Vagina (tissue), 2 donors: Measurements from ENCODE around the gene SCO2. TPM values are rescaled to one million over a fixed set of nuclear protein-coding genes. Genes with fewer than 3 reads are reported as not detected.
"Not testable (repeated sequence)": the region's sequence is repeated elsewhere in the genome, so short reads cannot be mapped to it uniquely, and the experiment has no call there.

Experiments
- DNase-seq, 2 donors: peaks; one replicate each; pipeline ENCODE4 v3.0.0-alpha.2; 2017; ENCODE audit errors: extremely low spot score in 2 of 2
- H3K27ac ChIP-seq: fragments of 200-600 bp; sonication (generic); one replicate; pipeline ENCODE4 v1.5.1; 2019
- H3K27me3 ChIP-seq: fragments of 200-600 bp; sonication (generic); one replicate; pipeline ENCODE4 v1.5.1; 2019
- H3K36me3 ChIP-seq, 2 donors: fragments of 200-600 bp; sonication (generic); one replicate each; pipeline ENCODE4 v1.5.1; 2017 to 2019
- H3K4me1 ChIP-seq: fragments of 200-600 bp; sonication (generic); one replicate; pipeline ENCODE4 v1.5.1; 2019
- H3K4me3 ChIP-seq, 2 donors: fragments of 200-600 bp; sonication (generic); 1 replicate in 1 of 2; 2 replicates in 1 of 2; pipeline ENCODE4 v1.5.1; 2016 to 2019
- H3K9me3 ChIP-seq: fragments of 200-600 bp; sonication (generic); one replicate; pipeline ENCODE4 v1.5.1; 2019
- POLR2A ChIP-seq, 2 donors: fragments of 450-650 bp; IDR thresholded peaks; one replicate each; pipeline ENCODE4 v1.6.1; 2017; ENCODE audit warnings: antibody characterized with exemption in 2 of 2, mild to moderate bottlenecking in 2 of 2, moderate library complexity in 2 of 2
- POLR2AphosphoS5 ChIP-seq, 2 donors: sonication (generic); formaldehyde crosslinking; IDR thresholded peaks; one replicate each; pipeline ENCODE4 v1.9.0; 2017; ENCODE audit warnings: antibody characterized with exemption in 2 of 2, mild to moderate bottlenecking in 2 of 2, low read depth in 1 of 2; ENCODE audit not compliant: insufficient read depth in 1 of 2
- intact Hi-C: fragments of 100-400 bp; cut with DNase I; formaldehyde crosslinking; loops from one replicate; pipeline ENCODE4 v1.15.1; 2023
- total RNA-seq: library from RNA; depleted of rRNA; stranded (reverse); fragments of >200 nt; gene quantifications from one replicate; pipeline ENCODE4 v1.2.3, GENCODE V29; 2016
- TF ChIP-seq, protein P1 (sequence below), 3 experiments: fragments of 450-650 bp in 2 of 3; fragments of 200-600 bp in 1 of 3; sonication (generic) in 1 of 3; IDR thresholded peaks; one replicate each; pipeline ENCODE4 v1.5.1; 2017 to 2019; ENCODE audit warnings: antibody characterized with exemption in 3 of 3, mild to moderate bottlenecking in 2 of 3, moderate library complexity in 2 of 3

Gene SCO2
- total RNA-seq, 1 donor from 2014 or later = 25.0 TPM

DNA sequence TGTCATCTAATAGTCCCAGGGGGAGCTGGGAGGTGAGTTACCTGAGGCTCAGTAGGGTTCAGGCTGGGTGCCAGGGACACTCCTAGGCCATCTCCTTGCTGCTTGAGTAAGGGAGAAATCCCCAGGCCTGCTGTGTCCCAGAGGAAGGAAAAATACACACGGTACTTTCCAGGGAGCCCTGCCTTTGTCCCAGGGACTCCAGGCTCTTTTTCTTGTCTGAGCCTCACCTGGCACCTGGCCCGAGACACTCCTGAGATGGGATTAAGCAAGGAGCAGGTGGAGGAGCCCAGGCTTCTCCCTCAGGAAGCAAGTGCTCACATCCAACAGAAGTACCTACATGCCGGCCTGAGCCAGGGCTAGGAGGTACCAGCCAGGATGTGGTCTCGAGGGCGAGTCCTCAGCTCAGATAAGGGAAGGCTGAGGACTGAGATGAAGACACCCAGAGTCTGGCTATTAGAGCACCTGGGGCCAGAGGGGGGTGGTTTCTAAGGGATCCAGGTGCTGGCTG, 19.4 kb upstream of the SCO2 start:
- intact Hi-C loops = loop anchor here (5.0 kb wide), 1 partner anchor 38 kb away; the partner anchor contains the start of gene CHKB
- TF ChIP-seq POLR2A (IDR thresholded peaks at IDR 0.05) (no peak), POLR2AphosphoS5 (IDR thresholded peaks at IDR 0.05; ENCODE audit: insufficient read depth in 1 of 2, low read depth in 1 of 2) (no peak)
- TF ChIP-seq, protein P1, sequence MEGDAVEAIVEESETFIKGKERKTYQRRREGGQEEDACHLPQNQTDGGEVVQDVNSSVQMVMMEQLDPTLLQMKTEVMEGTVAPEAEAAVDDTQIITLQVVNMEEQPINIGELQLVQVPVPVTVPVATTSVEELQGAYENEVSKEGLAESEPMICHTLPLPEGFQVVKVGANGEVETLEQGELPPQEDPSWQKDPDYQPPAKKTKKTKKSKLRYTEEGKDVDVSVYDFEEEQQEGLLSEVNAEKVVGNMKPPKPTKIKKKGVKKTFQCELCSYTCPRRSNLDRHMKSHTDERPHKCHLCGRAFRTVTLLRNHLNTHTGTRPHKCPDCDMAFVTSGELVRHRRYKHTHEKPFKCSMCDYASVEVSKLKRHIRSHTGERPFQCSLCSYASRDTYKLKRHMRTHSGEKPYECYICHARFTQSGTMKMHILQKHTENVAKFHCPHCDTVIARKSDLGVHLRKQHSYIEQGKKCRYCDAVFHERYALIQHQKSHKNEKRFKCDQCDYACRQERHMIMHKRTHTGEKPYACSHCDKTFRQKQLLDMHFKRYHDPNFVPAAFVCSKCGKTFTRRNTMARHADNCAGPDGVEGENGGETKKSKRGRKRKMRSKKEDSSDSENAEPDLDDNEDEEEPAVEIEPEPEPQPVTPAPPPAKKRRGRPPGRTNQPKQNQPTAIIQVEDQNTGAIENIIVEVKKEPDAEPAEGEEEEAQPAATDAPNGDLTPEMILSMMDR (IDR thresholded peaks at IDR 0.05) = no peak
- Histone ChIP-seq H3K27ac (peak overlapping the region; percentile 72), H3K36me3 (no peaks in the 10 kb centered on the region), H3K27me3 (peaks cover 7% of the 10 kb centered on the region), H3K4me3 (peak overlapping the region; percentile 1 to 27), H3K4me1 (peaks cover 42% of the 10 kb centered on the region), H3K9me3 (no peaks in the 10 kb centered on the region)
- no peak for DNase-seq

DNA sequence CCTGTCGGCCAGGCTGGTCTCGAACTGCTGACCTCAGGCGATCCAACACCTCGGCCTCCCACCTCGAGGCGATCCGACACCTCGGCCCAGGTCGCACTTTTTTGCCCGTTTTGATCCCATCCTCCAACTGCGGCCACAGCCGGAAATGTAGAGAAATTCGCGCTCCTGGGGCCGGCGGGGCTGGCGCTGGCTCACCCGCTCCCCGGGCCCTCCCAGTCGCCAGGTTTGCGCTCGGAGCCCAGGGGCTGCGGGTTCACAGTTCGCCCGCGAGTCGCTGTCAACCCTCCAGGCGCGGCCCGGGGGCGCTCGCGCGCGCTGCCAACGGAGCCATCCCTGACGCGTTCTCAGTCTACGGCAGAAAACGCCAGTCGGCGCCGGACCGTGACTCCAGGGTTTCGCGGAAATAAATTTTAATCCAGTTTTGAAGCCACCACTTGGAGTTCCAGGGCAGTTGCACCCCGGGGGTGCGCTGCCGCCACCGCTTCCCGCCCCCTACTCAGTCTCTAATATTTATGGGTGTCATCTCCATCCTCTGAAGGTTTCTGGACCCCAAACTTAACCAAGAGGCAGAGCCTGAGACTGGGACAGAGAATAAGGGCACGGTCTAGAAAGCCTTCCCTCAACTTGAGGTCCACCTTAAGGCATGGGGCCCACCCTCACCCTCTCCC, 18.8 kb upstream of the SCO2 start:
- peak overlapping the region; percentile 72 for H3K27ac ChIP-seq
- intact Hi-C loops = loop anchor here (5.0 kb wide), 1 partner anchor 38 kb away; the partner anchor contains the start of gene CHKB
- H3K9me3 ChIP-seq = no peaks in the 10 kb centered on the region
- no peak for TF ChIP-seq POLR2A (IDR thresholded peaks at IDR 0.05)
- peak in 1 of 2 donors; percentile 12 for TF ChIP-seq POLR2AphosphoS5 (IDR thresholded peaks at IDR 0.05; ENCODE audit: insufficient read depth in 1 of 2, low read depth in 1 of 2)
- TF ChIP-seq, protein P1 (IDR thresholded peaks at IDR 0.05) = peak in 2 of 3 experiments; percentile 26
- no peaks in the 10 kb centered on the region for H3K36me3 ChIP-seq
- no peak for DNase-seq
- peak overlapping the region; percentile 1 to 27 for H3K4me3 ChIP-seq
- H3K4me1 ChIP-seq = peaks cover 47% of the 10 kb centered on the region
- H3K27me3 ChIP-seq = peaks cover 7% of the 10 kb centered on the region

DNA sequence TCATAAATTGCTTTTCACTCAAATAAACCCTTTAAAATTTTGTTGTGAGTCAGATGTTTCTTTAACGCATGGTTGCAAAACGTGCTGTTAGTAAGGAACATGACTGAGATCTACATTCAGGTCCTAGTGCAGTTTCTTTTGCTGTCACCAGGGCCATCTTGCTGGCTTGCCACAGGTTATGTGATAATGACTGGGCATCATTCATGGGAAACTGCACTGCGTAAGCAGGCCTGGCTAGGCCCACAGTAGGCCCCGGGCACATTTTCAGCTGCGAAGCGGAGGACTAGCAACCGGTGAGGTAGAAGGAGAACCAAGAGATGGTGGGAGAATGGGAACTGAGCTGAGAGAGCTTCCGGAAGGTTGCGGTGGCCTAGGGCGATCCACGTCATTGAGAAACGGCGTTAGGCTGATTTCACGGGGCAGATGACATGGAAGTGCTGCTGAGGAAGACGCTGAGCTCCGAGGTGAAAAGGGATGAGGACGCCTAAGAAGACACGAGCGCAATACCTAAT, 17.1 kb upstream of the SCO2 start:
- Histone ChIP-seq H3K4me3 (no peak overlapping the region), H3K9me3 (no peaks in the 10 kb centered on the region), H3K4me1 (peaks cover 52% of the 10 kb centered on the region), H3K36me3 (no peaks in the 10 kb centered on the region), H3K27ac (peak overlapping the region; percentile 96), H3K27me3 (no peaks in the 10 kb centered on the region)
- DNase-seq = no peak
- TF ChIP-seq POLR2A (IDR thresholded peaks at IDR 0.05) (no peak), POLR2AphosphoS5 (IDR thresholded peaks at IDR 0.05; ENCODE audit: insufficient read depth in 1 of 2, low read depth in 1 of 2) (peak in 1 of 2 donors; percentile 40)
- TF ChIP-seq, protein P1 (IDR thresholded peaks at IDR 0.05) = no peak
- intact Hi-C loops = loop anchor here (5.0 kb wide), 1 partner anchor 40 kb away; the partner anchor contains the start of gene CHKB

DNA sequence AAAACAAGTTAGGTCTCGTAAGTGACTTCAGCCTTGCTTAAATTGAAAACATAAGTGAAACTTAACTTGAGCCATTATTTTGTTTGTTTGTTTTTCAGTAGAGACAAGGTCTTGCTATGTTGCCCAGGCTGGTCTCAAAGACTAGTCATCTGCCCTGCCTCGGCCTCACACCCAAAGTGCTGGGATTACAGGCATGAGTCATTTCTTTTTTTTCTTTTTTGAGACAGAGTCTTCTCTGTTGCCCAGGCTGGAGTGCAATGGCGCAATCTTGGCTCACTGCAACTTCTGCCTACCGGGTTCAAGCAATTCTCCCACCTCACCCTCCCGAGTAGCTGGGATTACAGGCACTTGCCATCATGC, 16.2 kb upstream of the SCO2 start:
- intact Hi-C loops = loop anchor here (5.0 kb wide), 1 partner anchor 41 kb away; the partner anchor contains the start of gene CHKB
- DNase-seq = not testable (repeated sequence)
- peaks cover 52% of the 10 kb centered on the region for H3K4me1 ChIP-seq

DNA sequence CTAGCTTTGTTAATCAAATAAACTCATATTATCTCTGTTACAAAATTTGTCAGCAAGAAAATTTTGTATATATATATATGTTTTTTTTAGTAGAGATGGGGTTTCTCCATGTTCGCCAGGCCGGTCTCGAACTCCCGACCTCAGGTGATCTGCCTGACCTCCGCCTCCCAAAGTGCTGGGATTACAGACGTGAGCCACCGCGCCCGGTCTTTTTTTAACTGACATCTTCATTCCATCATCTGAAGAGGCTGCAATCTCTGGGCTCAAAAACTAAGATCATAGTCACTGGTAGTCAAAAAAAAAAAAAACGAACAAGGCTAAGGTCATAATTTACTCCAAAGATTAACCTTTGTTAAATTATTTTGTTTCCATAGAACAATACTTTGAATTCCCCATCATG, 15.0 kb upstream of the SCO2 start:
- Histone ChIP-seq H3K9me3 (no peaks in the 10 kb centered on the region), H3K4me3 (no peak overlapping the region), H3K27me3 (no peaks in the 10 kb centered on the region), H3K4me1 (peaks cover 52% of the 10 kb centered on the region), H3K27ac (peak overlapping the region; percentile 96), H3K36me3 (no peaks in the 10 kb centered on the region)
- DNase-seq = no peak
- intact Hi-C loops = loop anchor here (5.0 kb wide), 1 partner anchor 42 kb away; the partner anchor contains the start of gene CHKB
- TF ChIP-seq POLR2A (IDR thresholded peaks at IDR 0.05) (no peak), POLR2AphosphoS5 (IDR thresholded peaks at IDR 0.05; ENCODE audit: insufficient read depth in 1 of 2, low read depth in 1 of 2) (no peak)
- TF ChIP-seq, protein P1 (IDR thresholded peaks at IDR 0.05) = no peak

More for the DNA sequence above, 16.2 kb upstream of the SCO2 start:
- not testable (repeated sequence) for H3K9me3 ChIP-seq, H3K4me3 ChIP-seq, H3K36me3 ChIP-seq, H3K27me3 ChIP-seq
- TF ChIP-seq POLR2AphosphoS5 (IDR thresholded peaks at IDR 0.05; ENCODE audit: insufficient read depth in 1 of 2, low read depth in 1 of 2) = peak in 1 of 2 donors; percentile 75
- peak overlapping the region; percentile 96 for H3K27ac ChIP-seq
